OCI-LY3 (cell line): ENCODE measurements around the gene TENM4.

ENCODE experiments used
- H2AFZ ChIP-seq: fragments of 200-600, 300-600 bp; shearing (Covaris generic); 2 replicates; pipeline ENCODE4 v1.6.0; 2014; ENCODE audit warnings: antibody characterized with exemption, low read depth, low read length
- H3K27ac ChIP-seq: fragments of 200-600, 300-600 bp; sonication (generic); 2 replicates; pipeline ENCODE4 v1.5.1; 2014; ENCODE audit warnings: mild to moderate bottlenecking, low read length, moderate library complexity, mixed read lengths
- H3K27me3 ChIP-seq: fragments of 200-600, 300-600 bp; sonication (generic); 2 replicates; pipeline ENCODE4 v1.6.1; 2014; ENCODE audit warnings: low read depth, low read length, mixed read lengths
- H3K36me3 ChIP-seq: fragments of 200-600, 300-600 bp; sonication (generic); replicated peaks from 2 replicates; pipeline ENCODE3; 2014; ENCODE audit warnings: low read depth, low read length, mixed read lengths
- H3K4me1 ChIP-seq: fragments of 300-600, 200-600 bp; sonication (generic); 2 replicates; pipeline ENCODE4 v1.6.1; 2014; ENCODE audit warnings: low read length, mixed read lengths
- H3K4me2 ChIP-seq: fragments of 200-600, 300-600 bp; sonication (generic); 2 replicates; pipeline ENCODE4 v1.6.1; 2014; ENCODE audit warnings: low read length, mixed read lengths
- H3K4me3 ChIP-seq: fragments of 300-600, 200-600 bp; sonication (generic); 2 replicates; pipeline ENCODE4 v1.5.1; 2014; ENCODE audit warnings: antibody characterized with exemption, mild to moderate bottlenecking, low read length, moderate library complexity
- H3K79me2 ChIP-seq: fragments of 300-600, 200-600 bp; shearing (Covaris generic); 2 replicates; pipeline ENCODE4 v1.6.1; 2014; ENCODE audit warnings: mild to moderate bottlenecking, low read length, mixed read lengths
- H3K9ac ChIP-seq: fragments of 300-600, 200-600 bp; shearing (Covaris generic); 2 replicates; pipeline ENCODE4 v1.6.0; 2014; ENCODE audit warnings: mild to moderate bottlenecking, low read length, moderate library complexity
- H3K9me3 ChIP-seq: fragments of 200-600, 300-600 bp; shearing (Covaris generic); 2 replicates; pipeline ENCODE4 v1.6.1; 2014; ENCODE audit warnings: low read length, mixed read lengths; ENCODE audit not compliant: insufficient read depth
- H4K20me1 ChIP-seq: fragments of 200-600, 300-600 bp; sonication (generic); 2 replicates; pipeline ENCODE4 v1.6.1; 2016; ENCODE audit warnings: low read length, mixed read lengths; ENCODE audit not compliant: insufficient read depth
- CTCF ChIP-seq: fragments of 200-600, 300-600 bp; sonication (generic); IDR thresholded peaks from 2 replicates; pipeline ENCODE4 v1.5.1; 2014; ENCODE audit warnings: antibody characterized with exemption, low read length, low read depth
- EZH2phosphoT487 ChIP-seq: fragments of 200-600 bp; shearing (Covaris generic); IDR thresholded peaks from 2 replicates; pipeline ENCODE4 v1.6.1; 2018; ENCODE audit warnings: antibody characterized with exemption, mixed run types, low read depth

TENM4 gene

GRCh38 chr11:79427611-79428327, 13.1 kb downstream of the TENM4 start:
- H3K79me2 ChIP-seq = peaks cover 95% of the 10 kb centered on the region
- H4K20me1 ChIP-seq = peaks cover 92% of the 10 kb centered on the region
- no peak overlapping the region for H3K27ac ChIP-seq
- no peaks in the 10 kb centered on the region for H3K27me3 ChIP-seq
- H3K4me3 ChIP-seq = no peak overlapping the region
- H3K9me3 ChIP-seq = no peaks in the 10 kb centered on the region
- peaks cover 14% of the 10 kb centered on the region for H3K36me3 ChIP-seq
- TF ChIP-seq EZH2phosphoT487 = no peak
- TF ChIP-seq CTCF = no peak
- H2AFZ ChIP-seq = no peak overlapping the region
- no peak overlapping the region for H3K4me2 ChIP-seq
- no peak overlapping the region for H3K9ac ChIP-seq
- peaks cover 18% of the 10 kb centered on the region for H3K4me1 ChIP-seq

GRCh38 chr11:79427126-79427525, 13.7 kb downstream of the TENM4 start:
- Histone ChIP-seq H3K9ac (no peak overlapping the region), H2AFZ (no peak overlapping the region), H3K36me3 (peaks cover 14% of the 10 kb centered on the region), H3K4me3 (no peak overlapping the region), H3K27ac (no peak overlapping the region), H3K27me3 (no peaks in the 10 kb centered on the region), H3K79me2 (peaks cover 95% of the 10 kb centered on the region), H3K9me3 (no peaks in the 10 kb centered on the region), H4K20me1 (peaks cover 91% of the 10 kb centered on the region; the same call in 1 of the 2 replicates), H3K4me1 (peaks cover 18% of the 10 kb centered on the region), H3K4me2 (no peak overlapping the region)
- no peak for TF ChIP-seq EZH2phosphoT487
- no peak for TF ChIP-seq CTCF

GRCh38 chr11:79425463-79425862, 15.4 kb downstream of the TENM4 start:
- no peak overlapping the region for H2AFZ ChIP-seq
- H3K4me1 ChIP-seq = peaks cover 18% of the 10 kb centered on the region
- no peak overlapping the region for H3K27ac ChIP-seq
- H3K4me2 ChIP-seq = no peak overlapping the region
- H3K9me3 ChIP-seq = no peaks in the 10 kb centered on the region
- H3K27me3 ChIP-seq = no peaks in the 10 kb centered on the region
- no peak for TF ChIP-seq CTCF
- TF ChIP-seq EZH2phosphoT487 = no peak
- no peak overlapping the region for H3K4me3 ChIP-seq
- H4K20me1 ChIP-seq = peaks cover 97% of the 10 kb centered on the region; the same call in 1 of the 2 replicates
- peaks cover 14% of the 10 kb centered on the region for H3K36me3 ChIP-seq
- no peak overlapping the region for H3K9ac ChIP-seq
- peaks cover 97% of the 10 kb centered on the region for H3K79me2 ChIP-seq

- Histone ChIP-seq H3K27me3 (no peaks in the 10 kb centered on the region), H3K9ac (no peak overlapping the region), H3K9me3 (no peaks in the 10 kb centered on the region), H3K27ac (no peak overlapping the region), H3K4me1 (peaks cover 19% of the 10 kb centered on the region), H3K4me3 (no peak overlapping the region), H4K20me1 (peaks cover 96% of the 10 kb centered on the region; the same call in 1 of the 2 replicates), H3K79me2 (peaks cover 93% of the 10 kb centered on the region), H3K4me2 (no peak overlapping the region), H2AFZ (no peak overlapping the region), H3K36me3 (peaks cover 15% of the 10 kb centered on the region)
- TF ChIP-seq EZH2phosphoT487 = no peak
- TF ChIP-seq CTCF = no peak
These were observed 17.1 kb downstream of the TENM4 start for GRCh38 chr11:79423736-79424135.
